Endothelial cell of umbilical vein (primary cell): ENCODE data around the gene MKLN1. TPM values are rescaled to one million over a fixed set of nuclear protein-coding genes. Genes with fewer than 3 reads are reported as not detected.

Experiments used
- BruUV-seq: library from RNA; stranded (reverse); fragments of 400-500 nt; replicated peaks from 2 replicates; lab custom pipeline; 2021; lab: Mats Ljungman, UMichigan
- CTCF ChIA-PET: fragments of 300-600, 350-600 bp; sonication (Branson Sonifier 250); formaldehyde crosslinking; loops from one replicate; lab custom pipeline; 2021; ENCODE audit warnings: antibody characterized with exemption, inconsistent platforms; lab: Charles Lee
- POLR2A ChIA-PET: fragments of 300-600, 350-600 bp; sonication (Branson Sonifier 250); formaldehyde crosslinking; loops from one replicate; lab custom pipeline; 2021; ENCODE audit warnings: antibody characterized with exemption, inconsistent platforms; lab: Charles Lee
- DNase-seq: peaks from one replicate; pipeline ENCODE4 v3.0.0-alpha.2; 2011; ENCODE audit warnings: low read depth, low spot score
- FAIRE-seq: peaks from 2 replicates; lab custom pipeline; 2011; peaks lifted over from hg19 to GRCh38; lab: Jason Lieb, UNC
- H2AFZ ChIP-seq: 2 replicates; pipeline ENCODE4 v1.6.0; 2012; ENCODE audit warnings: low read depth, low read length, control low read depth, inconsistent platforms
- H3K27ac ChIP-seq: 2 replicates; pipeline ENCODE4 v1.5.1; 2011; ENCODE audit warnings: low read depth, mild to moderate bottlenecking, control low read depth, low read length, moderate library complexity; ENCODE audit not compliant: insufficient read depth
- H3K27me3 ChIP-seq, 2 experiments: 2 replicates each; pipeline versions ENCODE4 v1.6.0 to v1.6.1; 2011; ENCODE audit warnings: low read length in 2 of 2, mixed read lengths in 1 of 2; ENCODE audit not compliant: control insufficient read depth in 2 of 2, insufficient read depth in 2 of 2
- H3K36me3 ChIP-seq, 2 experiments: 2 replicates in 1 of 2; 3 replicates in 1 of 2; pipeline ENCODE4 v1.5.1; 2011; ENCODE audit warnings: low read length in 2 of 2, mild to moderate bottlenecking in 1 of 2, moderate library complexity in 1 of 2; ENCODE audit not compliant: control insufficient read depth in 2 of 2, insufficient read depth in 2 of 2; ENCODE audit errors: extremely low read depth in 1 of 2
- H3K4me1 ChIP-seq: 3 replicates; pipeline ENCODE4 v1.5.1; 2011; ENCODE audit warnings: mild to moderate bottlenecking, low read length; ENCODE audit not compliant: control insufficient read depth, insufficient read depth; ENCODE audit errors: extremely low read depth
- H3K4me2 ChIP-seq: 2 replicates; pipeline ENCODE4 v1.6.1; 2011; ENCODE audit warnings: low read length, control low read depth, mixed read lengths; ENCODE audit not compliant: insufficient read depth
- H3K4me3 ChIP-seq, 3 experiments: fragments of 200-600 bp in 1 of 3; sonication (generic), shearing (Covaris generic) in 1 of 3; replicated peaks in 1 of 3; 2 replicates each; pipeline ENCODE4 v1.5.1; 2011 to 2016; ENCODE audit warnings: control low read depth in 3 of 3, low read length in 3 of 3, mild to moderate bottlenecking in 2 of 3, inconsistent platforms in 1 of 3, low read depth in 1 of 3, moderate library complexity in 1 of 3; ENCODE audit not compliant: insufficient read depth in 1 of 3
- H3K79me2 ChIP-seq: 2 replicates; pipeline ENCODE4 v1.6.0; 2012; ENCODE audit warnings: low read length, inconsistent platforms; ENCODE audit not compliant: control insufficient read depth, insufficient read depth
- H3K9ac ChIP-seq: replicated peaks from 2 replicates; pipeline ENCODE3; 2011; ENCODE audit warnings: low read length, control low read depth; ENCODE audit not compliant: insufficient read depth; ENCODE audit errors: extremely low read depth
- H3K9me1 ChIP-seq: replicated peaks from 3 replicates; pipeline ENCODE4 v1.6.0; 2011; ENCODE audit warnings: mild to moderate bottlenecking, low read length; ENCODE audit not compliant: control insufficient read depth, insufficient read depth; ENCODE audit errors: extremely low read depth
- H3K9me3 ChIP-seq: replicated peaks from 2 replicates; pipeline ENCODE4 v1.5.1; 2012; ENCODE audit warnings: low read length, inconsistent platforms; ENCODE audit not compliant: control insufficient read depth, insufficient read depth
- H4K20me1 ChIP-seq: replicated peaks from 2 replicates; pipeline ENCODE3; 2011; ENCODE audit warnings: mild to moderate bottlenecking, low read length; ENCODE audit not compliant: control insufficient read depth, insufficient read depth; ENCODE audit errors: extremely low read depth
- EZH2 ChIP-seq: IDR thresholded peaks from 2 replicates; pipeline ENCODE4 v1.6.1; 2012; ENCODE audit warnings: borderline replicate concordance, low read depth, mild to moderate bottlenecking, moderate library complexity, low read length, inconsistent platforms; ENCODE audit not compliant: severe bottlenecking
- FOS ChIP-seq: IDR thresholded peaks from 2 replicates; pipeline ENCODE4 v1.6.1; 2011; ENCODE audit warnings: mild to moderate bottlenecking, low read length, moderate library complexity, borderline replicate concordance; ENCODE audit not compliant: insufficient read depth
- GATA2 ChIP-seq: IDR thresholded peaks from 2 replicates; pipeline ENCODE4 v1.7.0; 2011; ENCODE audit warnings: low read depth, mild to moderate bottlenecking, moderate library complexity, mixed read lengths, low read length; ENCODE audit not compliant: insufficient read length, insufficient read depth
- JUN ChIP-seq: IDR thresholded peaks from 2 replicates; pipeline ENCODE4 v1.6.1; 2011; ENCODE audit warnings: borderline replicate concordance, low read depth; ENCODE audit not compliant: insufficient read length, insufficient read depth
- MYC ChIP-seq: IDR thresholded peaks from one replicate; pipeline ENCODE4 v1.6.1; 2011; ENCODE audit warnings: mild to moderate bottlenecking, low read depth, low read length
- POLR2A ChIP-seq: IDR thresholded peaks from 2 replicates; pipeline ENCODE4 v1.6.1; 2012; ENCODE audit warnings: low read depth, mild to moderate bottlenecking, control low read depth, low read length
- POLR2AphosphoS5 ChIP-seq: IDR thresholded peaks from 2 replicates; pipeline ENCODE4 v1.6.1; 2012; ENCODE audit warnings: low read depth, mild to moderate bottlenecking, control low read depth, low read length, moderate library complexity; ENCODE audit not compliant: insufficient read depth
- dilution Hi-C: fragments of 300-500 bp; cut with MboI; formaldehyde crosslinking; loops from one replicate; pipeline ENCODE4 v1.15.0; 2019; ENCODE audit warnings: low sequenced_read_pairs; ENCODE audit not compliant: extremely low pct_ligation_motif_present
- intact Hi-C: fragments of 100-400 bp; cut with micrococcal nuclease; formaldehyde crosslinking; loops from one replicate; pipeline ENCODE4 v1.10.0; 2022
- polyA plus RNA-seq, 4 experiments: library from polyadenylated mRNA; depleted of rRNA in 3 of 4; stranded (reverse) in 3 of 4; unstranded in 1 of 4; fragments of >200 nt; gene quantifications; 2 replicates each; pipeline versions ENCODE4 v1.2.1 to v1.2.3, GENCODE V29; 2011 to 2012; ENCODE audit warnings: missing spikeins in 1 of 4
- total RNA-seq: library from RNA; stranded (reverse); gene quantifications from 2 replicates; pipeline ENCODE4 v1.2.3, GENCODE V29; 2021
- TF ChIP-seq, protein P1 (sequence below), 2 donors: IDR thresholded peaks; 1 replicate in 1 of 2; 2 replicates in 1 of 2; pipeline ENCODE4 v1.5.1; 2011; ENCODE audit warnings: low read length in 2 of 2, mild to moderate bottlenecking in 2 of 2, moderate library complexity in 2 of 2, control low read depth in 1 of 2, inconsistent platforms in 1 of 2, low read depth in 1 of 2; ENCODE audit not compliant: insufficient read depth in 1 of 2; ENCODE audit errors: extremely low read depth in 1 of 2
- TF ChIP-seq, protein P2 (sequence below): IDR thresholded peaks from 2 replicates; pipeline ENCODE4 v1.6.1; 2011; ENCODE audit not compliant: insufficient read depth, insufficient read length

MKLN1 gene
- total and polyA plus RNA-seq, 2 donors (not counting 3 experiments of a cell fraction or from before 2014, with no cell fraction given): 12.2 to 32.1 TPM

DNA sequence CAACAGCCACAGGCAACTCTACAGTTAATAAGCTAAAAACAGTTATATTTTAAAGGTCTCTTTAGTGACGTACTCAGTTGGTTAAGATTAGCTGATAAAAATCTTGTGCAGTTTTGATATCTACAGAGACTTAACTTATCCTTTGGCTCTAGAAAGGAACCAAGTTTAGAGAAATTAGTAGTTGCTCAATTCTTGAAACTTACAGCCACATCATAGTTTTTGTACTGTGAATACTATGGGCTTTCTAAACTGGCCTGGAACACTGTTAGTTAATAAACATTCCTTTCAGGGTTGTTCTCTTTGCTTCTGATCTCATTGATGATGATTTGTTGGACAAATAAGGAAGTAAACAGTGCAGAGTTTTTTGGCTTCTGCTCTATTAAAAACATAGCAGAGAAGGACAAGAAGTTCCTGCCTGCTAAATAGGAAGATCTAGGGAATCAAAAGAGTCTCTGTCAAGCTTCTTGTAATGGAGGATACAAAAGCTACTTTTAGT is 73.1 kb downstream of the MKLN1 start:
- H3K27ac ChIP-seq: no peak overlapping the region
- H3K9me3 ChIP-seq: no peaks in the 10 kb centered on the region
- H3K79me2 ChIP-seq: no peaks in the 10 kb centered on the region
- intact Hi-C loops (no loop called here), dilution Hi-C loops (no loop called here)
- TF ChIP-seq GATA2: no peak
- TF ChIP-seq POLR2A: no peak
- no peak for TF ChIP-seq JUN
- TF ChIP-seq POLR2AphosphoS5: no peak
- no peak for TF ChIP-seq MYC
- TF ChIP-seq, protein P1, sequence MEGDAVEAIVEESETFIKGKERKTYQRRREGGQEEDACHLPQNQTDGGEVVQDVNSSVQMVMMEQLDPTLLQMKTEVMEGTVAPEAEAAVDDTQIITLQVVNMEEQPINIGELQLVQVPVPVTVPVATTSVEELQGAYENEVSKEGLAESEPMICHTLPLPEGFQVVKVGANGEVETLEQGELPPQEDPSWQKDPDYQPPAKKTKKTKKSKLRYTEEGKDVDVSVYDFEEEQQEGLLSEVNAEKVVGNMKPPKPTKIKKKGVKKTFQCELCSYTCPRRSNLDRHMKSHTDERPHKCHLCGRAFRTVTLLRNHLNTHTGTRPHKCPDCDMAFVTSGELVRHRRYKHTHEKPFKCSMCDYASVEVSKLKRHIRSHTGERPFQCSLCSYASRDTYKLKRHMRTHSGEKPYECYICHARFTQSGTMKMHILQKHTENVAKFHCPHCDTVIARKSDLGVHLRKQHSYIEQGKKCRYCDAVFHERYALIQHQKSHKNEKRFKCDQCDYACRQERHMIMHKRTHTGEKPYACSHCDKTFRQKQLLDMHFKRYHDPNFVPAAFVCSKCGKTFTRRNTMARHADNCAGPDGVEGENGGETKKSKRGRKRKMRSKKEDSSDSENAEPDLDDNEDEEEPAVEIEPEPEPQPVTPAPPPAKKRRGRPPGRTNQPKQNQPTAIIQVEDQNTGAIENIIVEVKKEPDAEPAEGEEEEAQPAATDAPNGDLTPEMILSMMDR (IDR thresholded peaks at IDR 0.05; ENCODE audit: extremely low read depth in 1 of 2, insufficient read depth in 1 of 2, low read depth in 1 of 2, low read length in 2 of 2): no peak
- TF ChIP-seq FOS: no peak
- TF ChIP-seq, protein P2, sequence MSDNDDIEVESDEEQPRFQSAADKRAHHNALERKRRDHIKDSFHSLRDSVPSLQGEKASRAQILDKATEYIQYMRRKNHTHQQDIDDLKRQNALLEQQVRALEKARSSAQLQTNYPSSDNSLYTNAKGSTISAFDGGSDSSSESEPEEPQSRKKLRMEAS: no peak
- TF ChIP-seq EZH2: no peak
- H3K4me3 ChIP-seq: no peak overlapping the region
- no peaks in the 10 kb centered on the region for H3K4me1 ChIP-seq
- FAIRE-seq (no peak), DNase-seq (no peak)
- H4K20me1 ChIP-seq: no peaks in the 10 kb centered on the region
- POLR2A ChIA-PET: no interaction called here
- H3K36me3 ChIP-seq: no peaks in the 10 kb centered on the region
- no peaks in the 10 kb centered on the region for H3K9me1 ChIP-seq
- BruUV-seq: no TSS peak
- H2AFZ ChIP-seq: no peak overlapping the region
- H3K9ac ChIP-seq: no peak overlapping the region
- H3K4me2 ChIP-seq: no peak overlapping the region
- H3K27me3 ChIP-seq: no peaks in the 10 kb centered on the region
- CTCF ChIA-PET: interaction anchor here (0.9 to 1.6 kb wide), 3 partner anchors 10 to 331 kb away, joined by 3 to 4 read pairs (median 3); no protein-coding TSS in a partner anchor
